HepG2 (cell line): ENCODE data around the gene DDAH2. TPM values are rescaled to one million over a fixed set of nuclear protein-coding genes. Genes with fewer than 3 reads are reported as not detected.
A peak's percentile ranks its signal among the peaks of the same experiment; 100 is the strongest.

Experiments used
- ATAC-seq: fragments of 200-7000 bp; cut with Tn5 transposase; 3 replicates; pipeline ENCODE4 v1.9.1; 2020; ENCODE audit warnings: mild to moderate bottlenecking, moderate library complexity
- BruUV-seq: library from RNA; stranded (reverse); fragments of 400-500 nt; replicated peaks from 2 replicates; lab custom pipeline; 2021; lab: Mats Ljungman, UMichigan
- CTCF ChIA-PET: fragments of 300-600 bp; formaldehyde crosslinking; extraction: SDS; loops from one replicate; lab custom pipeline; 2021; ENCODE audit warnings: low total read pairs, inconsistent platforms, low intra/inter-chr PET ratio; lab: Yijun Ruan, JAX
- POLR2A ChIA-PET: fragments of 350-600 bp; sonication (Branson Sonifier 250); formaldehyde crosslinking; loops from one replicate; lab custom pipeline; 2020; ENCODE audit warnings: antibody characterized with exemption, inconsistent platforms; lab: Yijun Ruan, JAX
- DNase-seq: peaks from one replicate; pipeline ENCODE4 v3.0.0-alpha.2; 2015; ENCODE audit warnings: low spot score
- FAIRE-seq: peaks from 3 replicates; lab custom pipeline; 2011; peaks lifted over from hg19 to GRCh38; lab: Jason Lieb, UNC
- H2AFZ ChIP-seq: one replicate; pipeline ENCODE4 v1.6.1; 2011; ENCODE audit warnings: low read length, inconsistent platforms
- H3K27ac ChIP-seq: fragments of 300-600 bp; 3 replicates; pipeline ENCODE4 v1.8.0; 2011; ENCODE audit warnings: mixed run types, mild to moderate bottlenecking, mixed read lengths, low read length, inconsistent platforms; ENCODE audit not compliant: insufficient read depth; ENCODE audit errors: extremely low read length
- H3K27me3 ChIP-seq, 2 experiments: fragments of 200-600 bp in 1 of 2; 2 replicates in 1 of 2; 3 replicates in 1 of 2; pipeline versions ENCODE4 v1.6.0 to v1.8.0; 2011; ENCODE audit warnings: low read length in 2 of 2, mild to moderate bottlenecking in 2 of 2, moderate library complexity in 2 of 2, inconsistent platforms in 1 of 2; ENCODE audit not compliant: insufficient read depth in 2 of 2, control insufficient read depth in 1 of 2
- H3K36me3 ChIP-seq, 2 experiments: fragments of 200-600 bp in 1 of 2; replicated peaks in 1 of 2; 2 replicates in 1 of 2; 3 replicates in 1 of 2; pipeline versions ENCODE4 v1.5.1 to v1.8.0; 2011; ENCODE audit warnings: low read length in 2 of 2, inconsistent platforms in 1 of 2; ENCODE audit not compliant: insufficient read depth in 2 of 2, control insufficient read depth in 1 of 2
- H3K4me1 ChIP-seq: 2 replicates; pipeline ENCODE4 v1.5.1; 2012; ENCODE audit warnings: low read length, inconsistent platforms; ENCODE audit not compliant: insufficient read depth
- H3K4me2 ChIP-seq: 2 replicates; pipeline ENCODE4 v1.6.0; 2011; ENCODE audit warnings: low read depth, low read length, inconsistent platforms
- H3K4me3 ChIP-seq, 3 experiments: fragments of 200-600 bp in 1 of 3; sonication (generic), shearing (Covaris generic) in 1 of 3; replicated peaks in 1 of 3; 2 replicates each; pipeline ENCODE4 v1.5.1; 2011 to 2016; ENCODE audit warnings: low read length in 3 of 3, inconsistent platforms in 2 of 3, low read depth in 2 of 3, mild to moderate bottlenecking in 2 of 3, control low read depth in 1 of 3, mixed read lengths in 1 of 3; ENCODE audit not compliant: insufficient read depth in 1 of 3
- H3K79me2 ChIP-seq: one replicate; pipeline ENCODE4 v1.6.1; 2011; ENCODE audit warnings: low read length, inconsistent platforms; ENCODE audit not compliant: insufficient read depth
- H3K9ac ChIP-seq: 2 replicates; pipeline ENCODE4 v1.6.0; 2011; ENCODE audit warnings: mild to moderate bottlenecking, low read depth, low read length, inconsistent platforms; ENCODE audit not compliant: insufficient read depth
- H3K9me3 ChIP-seq: 2 replicates; pipeline ENCODE4 v1.5.1; 2012; ENCODE audit warnings: mild to moderate bottlenecking, low read length
- H4K20me1 ChIP-seq: 2 replicates; pipeline ENCODE4 v1.6.0; 2011; ENCODE audit warnings: inconsistent platforms, mild to moderate bottlenecking, low read length, moderate library complexity; ENCODE audit not compliant: insufficient read depth
- PHF8 ChIP-seq: sonication (generic); formaldehyde crosslinking; IDR thresholded peaks from 2 replicates; pipeline ENCODE4 v1.5.0; 2020; ENCODE audit warnings: missing genetic modification reagents
- RXRA ChIP-seq: sonication (generic); formaldehyde crosslinking; IDR thresholded peaks from 2 replicates; pipeline ENCODE4 v1.5.1; 2020; ENCODE audit warnings: missing genetic modification reagents
- SALL1 ChIP-seq: sonication (generic); formaldehyde crosslinking; IDR thresholded peaks from 2 replicates; pipeline ENCODE4 v1.8.0; 2022; ENCODE audit warnings: mild to moderate bottlenecking, missing genetic modification reagents
- TBP ChIP-seq: sonication (generic); formaldehyde crosslinking; IDR thresholded peaks from 2 replicates; pipeline ENCODE4 v1.5.0; 2020; ENCODE audit warnings: missing genetic modification reagents
- TEAD3 ChIP-seq: optimal IDR thresholded peaks from 2 replicates; pipeline ENCODE3; 2016; ENCODE audit warnings: borderline replicate concordance
- ZNF329 ChIP-seq: sonication (generic); formaldehyde crosslinking; IDR thresholded peaks from 2 replicates; pipeline ENCODE4 v1.9.0; 2021; ENCODE audit warnings: low read depth, mild to moderate bottlenecking, missing genetic modification reagents
- ZNF598 ChIP-seq: sonication (generic); formaldehyde crosslinking; IDR thresholded peaks from 2 replicates; pipeline ENCODE4 v1.5.1; 2020; ENCODE audit warnings: mild to moderate bottlenecking, missing genetic modification reagents, borderline replicate concordance
- ZNF891 ChIP-seq: sonication (generic); formaldehyde crosslinking; IDR thresholded peaks from 2 replicates; pipeline ENCODE4 v1.5.0; 2020; ENCODE audit warnings: mild to moderate bottlenecking, missing genetic modification reagents
- WGBS: methylation state at CpG from one replicate; pipeline ENCODE4 v1.1.6; 2017; ENCODE audit warnings: low lambda C conversion rate; 5-methylcytosine and 5-hydroxymethylcytosine counted together
- in situ Hi-C: cut with HindIII; loops from 2 replicates; pipeline ENCODE4 v1.10.0; 2017; ENCODE audit warnings: low pct_unique_long_range_greater_than_20kb; ENCODE audit not compliant: extremely low pct_ligation_motif_present
- intact Hi-C: fragments of 100-400 bp; cut with micrococcal nuclease; formaldehyde crosslinking; loops from one replicate; pipeline ENCODE4 v1.10.0; 2022; ENCODE audit not compliant: unreplicated experiment
- polyA plus RNA-seq, 8 experiments: library from polyadenylated mRNA; depleted of rRNA in 3 of 8; stranded (reverse) in 7 of 8; unstranded in 1 of 8; fragments of >200 nt; fragmentation: Illumina TruSeq in 4 of 8; extraction: Trizol in 4 of 8; gene quantifications; 2 replicates each; pipeline versions ENCODE4 v1.2.1 to v1.2.3, GENCODE V29; 2011 to 2016; ENCODE audit warnings: low read depth in 4 of 8, missing spikeins in 1 of 8, mixed read lengths in 1 of 8; ENCODE audit not compliant: insufficient read depth in 1 of 8
- total RNA-seq, 5 experiments: library from RNA; depleted of rRNA; stranded (reverse); fragments of >200 nt; fragmentation: Illumina TruSeq; extraction: Trizol; gene quantifications; 2 replicates each; pipeline ENCODE4 v1.2.3, GENCODE V29; 2016; ENCODE audit warnings: low read depth in 1 of 5
- TF ChIP-seq, protein P1 (sequence below): sonication (generic); IDR thresholded peaks from 2 replicates; pipeline ENCODE4 v1.6.1; 2016; ENCODE audit warnings: low read depth, borderline replicate concordance
- TF ChIP-seq, protein P2 (sequence below): sonication (generic); formaldehyde crosslinking; IDR thresholded peaks from 2 replicates; pipeline ENCODE4 v1.4.0; 2020; ENCODE audit warnings: missing genetic modification reagents

DDAH2 gene
- total and polyA plus RNA-seq, 2 of the 13 experiments (the other 11 are each of a cell fraction or from before 2014, with no cell fraction given): 16.4 to 21.1 TPM

DNA sequence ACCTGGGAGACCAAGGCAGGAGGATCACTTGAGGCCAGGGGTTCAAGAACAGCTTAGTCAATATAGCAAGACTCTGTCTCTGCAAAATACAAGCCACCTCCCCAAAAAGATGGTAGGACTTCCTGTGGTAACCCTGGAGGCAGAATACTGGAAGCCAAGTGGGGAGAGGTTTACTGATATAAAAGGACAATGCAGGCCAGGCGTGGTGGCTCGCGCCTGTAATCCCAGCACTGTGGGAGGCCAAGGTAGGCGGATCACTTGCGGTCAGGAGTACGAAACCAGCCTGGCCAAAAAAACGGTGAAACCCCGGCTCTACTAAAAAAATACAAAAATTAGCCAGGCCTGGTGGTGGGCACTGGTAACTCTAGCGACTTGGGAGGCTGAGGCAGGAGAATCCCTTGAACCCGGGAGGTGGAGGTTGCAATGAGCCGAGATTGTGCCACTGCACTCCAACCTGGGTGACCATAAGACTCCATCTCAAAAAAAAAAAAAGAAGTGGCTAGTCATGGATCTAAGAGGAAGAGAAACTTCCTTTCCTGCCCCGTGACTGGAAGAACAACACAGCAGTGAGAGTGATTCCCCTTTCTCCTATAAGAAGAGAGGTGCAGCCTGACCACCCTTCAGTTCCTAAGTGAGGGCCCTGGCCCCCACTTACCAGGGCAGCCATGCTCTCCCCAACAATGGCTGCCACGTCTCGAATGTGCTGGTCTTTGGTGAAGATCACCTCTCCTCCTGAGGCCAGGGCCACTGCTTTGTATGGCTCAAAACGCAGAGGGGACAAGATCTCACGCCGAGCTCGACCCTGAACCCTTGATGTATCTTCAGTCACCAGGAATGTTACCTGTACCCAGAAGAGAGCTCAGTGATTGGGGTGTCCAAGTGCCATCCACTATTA lies 39.5 kb upstream of the DDAH2 start:
- TF ChIP-seq, protein P1, sequence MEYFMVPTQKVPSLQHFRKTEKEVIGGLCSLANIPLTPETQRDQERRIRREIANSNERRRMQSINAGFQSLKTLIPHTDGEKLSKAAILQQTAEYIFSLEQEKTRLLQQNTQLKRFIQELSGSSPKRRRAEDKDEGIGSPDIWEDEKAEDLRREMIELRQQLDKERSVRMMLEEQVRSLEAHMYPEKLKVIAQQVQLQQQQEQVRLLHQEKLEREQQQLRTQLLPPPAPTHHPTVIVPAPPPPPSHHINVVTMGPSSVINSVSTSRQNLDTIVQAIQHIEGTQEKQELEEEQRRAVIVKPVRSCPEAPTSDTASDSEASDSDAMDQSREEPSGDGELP: no peak
- 0 out of 2 replicates have a peak, but pooled peaks have one; percentile 10 for TF ChIP-seq ZNF891 (CRISPR knock-in tag)
- Histone ChIP-seq H3K9me3 (no peaks in the 10 kb centered on the region), H3K36me3 (no peaks in the 10 kb centered on the region), H3K4me3 (no peak overlapping the region), H3K79me2 (no peaks in the 10 kb centered on the region), H3K9ac (no peak overlapping the region), H3K4me2 (no peak overlapping the region), H3K4me1 (peaks cover 49% of the 10 kb centered on the region), H3K27ac (no peak overlapping the region), H4K20me1 (no peaks in the 10 kb centered on the region), H2AFZ (no peak overlapping the region), H3K27me3 (no peaks in the 10 kb centered on the region)
- ATAC-seq (no peak), FAIRE-seq (no peak), DNase-seq (no peak)
- ChIA-PET POLR2A (interaction anchor here (0.8 to 9.0 kb wide), 8 partner anchors 10 to 103 kb away, joined by 4 to 279 read pairs (median 8); partner anchors contain the start of genes ABHD16A, CLIC1, CSNK2B and DDAH2), CTCF (interaction anchor here (3.5 to 3.8 kb wide), 2 partner anchors 39 to 87 kb away, joined by 30 to 74 read pairs; partner anchors contain the start of genes DDAH2 and LY6G5C)
- no TSS peak for BruUV-seq
- intact Hi-C loops: loop anchor here (1.0 kb wide), 2 partner anchors 39 to 88 kb away; partner anchors contain the start of gene DDAH2
- in situ Hi-C loops: loop anchor here (5.0 kb wide), 2 partner anchors 36 to 86 kb away; partner anchors contain the start of gene LY6G5C
- 93% methylated on average over 18 of the region's 18 CpGs for WGBS

DNA sequence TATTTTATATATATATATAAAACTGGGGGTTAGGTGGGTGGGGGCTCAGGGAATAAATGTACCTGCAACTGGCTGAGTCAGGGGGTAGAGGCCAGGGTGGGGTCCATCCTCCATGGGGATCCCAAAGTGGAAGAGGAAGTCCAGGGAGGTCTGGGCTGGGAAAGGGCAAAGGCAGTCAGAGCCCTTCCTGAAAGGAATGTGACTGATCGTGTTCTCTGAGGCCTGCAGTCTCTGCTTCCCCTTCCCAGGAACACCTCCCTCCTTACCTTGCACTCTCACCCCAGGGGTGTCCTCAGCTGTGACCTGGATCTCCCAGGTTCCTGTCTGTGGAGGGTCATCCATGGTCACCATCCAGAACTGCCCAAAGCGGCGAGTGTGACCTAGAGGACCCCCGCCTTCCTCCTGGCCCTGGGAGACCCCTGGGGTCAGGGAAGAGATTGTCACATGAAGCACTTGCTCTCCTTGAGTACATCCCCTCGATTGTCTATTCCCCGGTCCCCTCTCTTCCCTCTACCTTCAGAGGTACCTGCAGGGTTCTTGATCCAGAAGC lies 38.1 kb upstream of the DDAH2 start:
- WGBS: 72% methylated on average over 6 of the region's 6 CpGs
- ChIA-PET CTCF (no interaction called here), POLR2A (interaction anchor here (0.7 to 2.3 kb wide), 13 partner anchors 10 to 116 kb away, joined by 3 to 172 read pairs (median 10); partner anchors contain the start of genes BAG6, CLIC1, DDAH2 and HSPA1A)
- H4K20me1 ChIP-seq: no peaks in the 10 kb centered on the region
- H3K36me3 ChIP-seq: no peaks in the 10 kb centered on the region
- in situ Hi-C loops: loop anchor here (5.0 kb wide), 2 partner anchors 35 to 85 kb away; partner anchors contain the start of gene LY6G5C
- H3K79me2 ChIP-seq: no peaks in the 10 kb centered on the region
- peaks cover 49% of the 10 kb centered on the region for H3K4me1 ChIP-seq
- FAIRE-seq: no peak
- no peaks in the 10 kb centered on the region for H3K9me3 ChIP-seq
- no peak overlapping the region for H3K4me3 ChIP-seq
- no peak for ATAC-seq
- DNase-seq: no peak
- H3K27me3 ChIP-seq: no peaks in the 10 kb centered on the region
- no peak overlapping the region for H2AFZ ChIP-seq
- no peak overlapping the region for H3K27ac ChIP-seq
- no TSS peak for BruUV-seq
- TF ChIP-seq, protein P2, sequence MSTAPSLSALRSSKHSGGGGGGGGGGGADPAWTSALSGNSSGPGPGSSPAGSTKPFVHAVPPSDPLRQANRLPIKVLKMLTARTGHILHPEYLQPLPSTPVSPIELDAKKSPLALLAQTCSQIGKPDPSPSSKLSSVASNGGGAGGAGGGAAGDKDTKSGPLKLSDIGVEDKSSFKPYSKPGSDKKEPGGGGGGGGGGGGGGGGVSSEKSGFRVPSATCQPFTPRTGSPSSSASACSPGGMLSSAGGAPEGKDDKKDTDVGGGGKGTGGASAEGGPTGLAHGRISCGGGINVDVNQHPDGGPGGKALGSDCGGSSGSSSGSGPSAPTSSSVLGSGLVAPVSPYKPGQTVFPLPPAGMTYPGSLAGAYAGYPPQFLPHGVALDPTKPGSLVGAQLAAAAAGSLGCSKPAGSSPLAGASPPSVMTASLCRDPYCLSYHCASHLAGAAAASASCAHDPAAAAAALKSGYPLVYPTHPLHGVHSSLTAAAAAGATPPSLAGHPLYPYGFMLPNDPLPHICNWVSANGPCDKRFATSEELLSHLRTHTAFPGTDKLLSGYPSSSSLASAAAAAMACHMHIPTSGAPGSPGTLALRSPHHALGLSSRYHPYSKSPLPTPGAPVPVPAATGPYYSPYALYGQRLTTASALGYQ (CRISPR knock-in tag): no peak
- 0 out of 2 replicates have a peak, but pooled peaks have one; percentile 23 for TF ChIP-seq SALL1 (CRISPR knock-in tag)
- no peak for TF ChIP-seq PHF8 (CRISPR knock-in tag)
- TF ChIP-seq ZNF329 (CRISPR knock-in tag): no peak
- peak; percentile 15 for TF ChIP-seq TEAD3
- TF ChIP-seq RXRA (CRISPR knock-in tag): 0 out of 2 replicates have a peak, but pooled peaks have one; percentile 26
- no peak for TF ChIP-seq ZNF598 (CRISPR knock-in tag)
- TF ChIP-seq TBP (CRISPR knock-in tag): no peak
- no peak overlapping the region for H3K4me2 ChIP-seq
- intact Hi-C loops: no loop called here
- no peak overlapping the region for H3K9ac ChIP-seq
